Omental fat pad (tissue), 4 donors: ENCODE results near the gene RBM47. TPM values are rescaled to one million over a fixed set of nuclear protein-coding genes. Genes with fewer than 3 reads are reported as not detected.

ENCODE experiments used
- ATAC-seq: fragments of 150-250 bp; one replicate; pipeline ENCODE4 v1.9.1; 2016; ENCODE audit warnings: mild to moderate bottlenecking, moderate library complexity; ENCODE audit not compliant: low FRiP score
- DNase-seq: peaks from one replicate; pipeline ENCODE4 v3.0.0-alpha.2; 2019; ENCODE audit warnings: low spot score
- total RNA-seq, 4 donors: library from RNA; depleted of rRNA; stranded (reverse); fragments of >200 nt; gene quantifications; one replicate each; pipeline ENCODE4 v1.1.0, GENCODE V29; 2016
- TF ChIP-seq, protein P1 (sequence below), 3 donors: fragments of 450-650 bp; IDR thresholded peaks; one replicate each; pipeline ENCODE4 v1.5.1; 2016 to 2017; ENCODE audit warnings: antibody characterized with exemption in 3 of 3, mild to moderate bottlenecking in 3 of 3, moderate library complexity in 2 of 3

The RBM47 gene
- total RNA-seq, 4 donors from 2014 or later: 51.0 to 124 (median 55.5) TPM

DNA sequence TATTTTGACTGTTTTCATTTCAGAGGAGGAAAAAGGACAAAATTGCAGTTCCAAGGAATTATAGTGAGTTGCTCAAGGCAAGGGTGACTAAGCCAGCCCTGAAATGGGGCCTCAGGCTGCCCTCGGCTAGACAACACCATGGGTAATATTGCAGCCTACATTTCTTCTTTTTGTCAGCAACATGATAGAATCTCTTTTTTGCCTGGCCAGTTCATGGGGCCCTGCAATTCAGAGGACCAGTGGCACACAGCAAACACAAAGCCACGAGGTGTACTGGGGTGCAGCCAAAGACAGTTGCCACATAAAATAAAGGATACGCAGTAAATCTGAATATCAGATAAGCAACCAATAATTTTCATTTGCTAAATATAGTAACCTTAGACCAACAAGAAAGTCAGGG lies 41.8 kb downstream of the RBM47 start:
- DNase-seq (no peak), ATAC-seq (peak; percentile 76)
- TF ChIP-seq, protein P1, sequence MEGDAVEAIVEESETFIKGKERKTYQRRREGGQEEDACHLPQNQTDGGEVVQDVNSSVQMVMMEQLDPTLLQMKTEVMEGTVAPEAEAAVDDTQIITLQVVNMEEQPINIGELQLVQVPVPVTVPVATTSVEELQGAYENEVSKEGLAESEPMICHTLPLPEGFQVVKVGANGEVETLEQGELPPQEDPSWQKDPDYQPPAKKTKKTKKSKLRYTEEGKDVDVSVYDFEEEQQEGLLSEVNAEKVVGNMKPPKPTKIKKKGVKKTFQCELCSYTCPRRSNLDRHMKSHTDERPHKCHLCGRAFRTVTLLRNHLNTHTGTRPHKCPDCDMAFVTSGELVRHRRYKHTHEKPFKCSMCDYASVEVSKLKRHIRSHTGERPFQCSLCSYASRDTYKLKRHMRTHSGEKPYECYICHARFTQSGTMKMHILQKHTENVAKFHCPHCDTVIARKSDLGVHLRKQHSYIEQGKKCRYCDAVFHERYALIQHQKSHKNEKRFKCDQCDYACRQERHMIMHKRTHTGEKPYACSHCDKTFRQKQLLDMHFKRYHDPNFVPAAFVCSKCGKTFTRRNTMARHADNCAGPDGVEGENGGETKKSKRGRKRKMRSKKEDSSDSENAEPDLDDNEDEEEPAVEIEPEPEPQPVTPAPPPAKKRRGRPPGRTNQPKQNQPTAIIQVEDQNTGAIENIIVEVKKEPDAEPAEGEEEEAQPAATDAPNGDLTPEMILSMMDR (IDR thresholded peaks at IDR 0.05): no peak

DNA sequence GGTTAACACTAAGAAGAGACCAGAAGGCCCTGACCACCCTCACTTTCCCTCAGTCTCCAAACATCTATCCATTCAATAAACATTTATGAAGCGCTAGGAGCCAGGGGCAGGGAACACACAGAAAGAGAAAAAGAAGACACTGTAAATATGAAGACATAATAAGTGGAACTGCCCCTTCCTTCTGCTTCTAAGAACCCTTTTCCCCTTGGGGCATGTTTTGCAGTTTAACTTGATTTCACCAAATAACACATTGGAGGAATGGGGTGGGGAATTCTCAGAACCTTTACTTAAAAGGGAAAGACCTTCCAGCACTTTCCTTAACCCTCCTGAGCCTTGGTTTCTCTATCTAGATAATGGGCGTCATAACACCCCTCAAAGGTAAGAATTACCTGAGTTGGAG lies 42.3 kb downstream of the RBM47 start:
- no peak for ATAC-seq
- DNase-seq: no peak
- TF ChIP-seq, protein P1 (IDR thresholded peaks at IDR 0.05): no peak

DNA sequence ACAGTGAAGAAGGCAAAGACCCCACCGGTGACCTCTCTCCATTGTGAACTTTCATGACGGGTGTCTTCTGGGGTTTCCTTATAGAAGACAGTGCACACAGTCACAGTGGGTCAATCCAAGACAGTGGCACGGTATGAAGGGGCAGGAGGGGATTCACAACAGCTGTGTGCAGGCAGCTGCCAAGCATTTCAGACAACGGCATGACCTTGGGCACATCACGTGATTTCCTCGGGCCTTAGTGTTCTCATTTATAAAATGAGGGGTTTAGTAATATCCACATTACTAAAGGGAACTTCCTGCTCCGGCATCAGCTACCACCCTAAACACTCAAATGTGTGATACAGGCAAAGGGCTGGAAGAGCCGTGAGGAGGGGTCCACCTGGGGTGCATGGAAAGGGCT lies 42.9 kb downstream of the RBM47 start:
- TF ChIP-seq, protein P1 (IDR thresholded peaks at IDR 0.05): no peak
- ATAC-seq (peak; percentile 11), DNase-seq (no peak)

DNA sequence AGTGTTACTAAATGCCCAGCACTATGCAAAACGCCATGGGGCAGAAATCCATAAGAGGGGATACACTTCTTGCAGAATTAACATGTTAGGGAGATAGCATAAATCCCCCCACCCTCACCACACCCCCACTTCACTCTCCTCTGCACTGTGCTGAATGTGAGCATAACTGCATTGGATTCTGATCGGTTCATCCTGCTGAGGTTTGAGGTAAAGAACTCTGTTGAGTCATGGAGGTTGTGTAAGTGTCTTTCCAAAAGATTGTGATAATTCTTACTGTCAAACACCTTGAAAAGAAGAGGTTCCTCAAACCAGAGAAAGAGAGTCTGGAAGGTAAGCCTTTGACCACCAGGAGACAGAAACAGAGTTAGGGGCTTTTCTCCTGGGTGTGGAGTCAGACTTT lies 43.6 kb downstream of the RBM47 start:
- TF ChIP-seq, protein P1 (IDR thresholded peaks at IDR 0.05): no peak
- DNase-seq: no peak
- no peak for ATAC-seq

DNA sequence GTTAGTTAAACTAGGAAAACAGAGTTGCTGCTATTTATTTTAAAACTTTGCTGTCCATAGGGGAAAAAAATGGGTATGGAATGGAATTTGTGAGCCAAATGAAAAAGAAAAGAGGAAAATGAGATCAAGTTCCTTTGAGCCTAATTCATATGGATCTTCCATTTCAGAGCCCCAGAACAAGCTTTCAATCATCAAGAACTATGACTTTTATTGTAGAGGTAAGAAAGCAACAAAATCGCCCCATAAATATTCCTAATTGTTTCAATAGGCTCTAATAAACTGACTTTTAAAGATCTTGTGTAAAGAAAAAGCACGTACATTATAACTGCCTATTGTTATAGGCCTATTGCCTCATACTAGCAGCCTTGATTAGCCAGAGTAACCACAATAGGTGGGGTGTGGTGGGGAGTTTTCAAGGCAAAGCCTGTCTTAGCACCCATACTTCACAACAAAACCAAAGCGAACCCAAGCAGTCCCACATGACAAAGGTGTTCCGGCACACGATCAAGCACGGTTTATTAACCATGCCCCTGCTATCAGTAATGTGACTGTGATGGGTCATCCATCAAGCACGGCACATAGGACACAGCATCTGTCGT lies 44.4 kb downstream of the RBM47 start:
- ATAC-seq: no peak
- no peak for DNase-seq
- TF ChIP-seq, protein P1 (IDR thresholded peaks at IDR 0.05): no peak

DNA sequence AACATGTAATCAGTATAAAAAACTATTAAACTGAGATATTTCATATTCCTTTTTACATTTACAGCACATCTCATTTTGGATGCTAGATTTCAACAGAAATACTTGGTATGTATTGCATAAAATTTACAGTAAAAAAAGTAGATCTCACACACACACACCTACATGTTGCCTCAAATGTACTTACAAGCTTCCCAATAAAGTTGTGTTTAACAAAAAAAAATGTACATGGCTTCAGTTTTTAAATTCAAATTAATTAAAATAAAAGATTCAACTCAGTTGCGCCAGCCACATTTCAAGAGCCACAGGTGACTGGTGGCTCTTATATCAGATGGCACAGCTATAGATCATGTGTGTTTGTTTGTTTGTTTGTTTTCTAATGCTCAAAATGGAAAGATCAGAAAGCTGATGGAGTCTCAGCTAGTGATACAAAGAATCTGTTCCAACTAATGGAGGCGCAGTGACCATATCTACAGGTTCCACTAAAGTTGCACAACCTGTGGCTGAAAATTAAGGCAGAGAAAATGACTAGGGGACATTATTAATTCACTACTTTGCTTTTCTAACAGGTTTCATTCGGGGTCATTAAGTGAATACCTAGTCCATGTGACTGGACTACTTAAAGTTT lies 45.0 kb downstream of the RBM47 start:
- TF ChIP-seq, protein P1 (IDR thresholded peaks at IDR 0.05): no peak
- no peak for ATAC-seq

DNA sequence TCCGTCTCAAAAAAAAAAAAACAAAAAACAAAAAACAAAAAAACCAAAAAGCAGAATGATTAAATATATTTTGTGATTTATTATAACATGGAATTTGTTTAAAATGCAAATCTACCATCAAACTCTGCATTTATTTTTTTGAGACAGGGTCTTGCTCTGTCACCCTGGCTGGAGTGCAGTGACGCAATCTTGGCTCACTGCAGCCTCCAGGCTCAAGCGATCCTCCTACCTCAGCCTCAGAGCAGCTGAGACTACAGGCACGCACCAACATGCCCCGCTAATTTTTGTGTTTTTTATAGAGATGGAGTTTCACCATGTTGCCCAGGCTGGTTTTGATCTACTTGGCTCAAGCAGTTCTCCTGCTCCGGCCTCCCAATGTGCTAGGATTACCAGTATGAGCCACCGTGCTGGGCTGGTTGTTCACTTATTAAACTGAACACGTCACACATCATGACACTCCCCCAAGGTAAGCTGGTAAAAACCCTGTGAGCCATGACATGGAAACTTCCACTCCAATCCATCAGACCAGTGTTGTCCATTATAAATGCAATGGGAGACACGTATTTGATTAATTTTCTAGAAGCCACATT lies 45.7 kb downstream of the RBM47 start:
- TF ChIP-seq, protein P1 (IDR thresholded peaks at IDR 0.05): no peak
- DNase-seq: no peak
- ATAC-seq: no peak

More for the DNA sequence above, 45.0 kb downstream of the RBM47 start:
- no peak for DNase-seq
